Parathyroid adenoma (tissue), 2 donors: Measurements from ENCODE around the gene PRRT1.

ENCODE experiments used
- H2AFZ ChIP-seq: fragments of 300-600 bp; sonication (generic); one replicate; pipeline ENCODE4 v1.7.0; 2017; ENCODE audit warnings: antibody characterized with exemption, mild to moderate bottlenecking
- H3K27ac ChIP-seq: fragments of 300-600 bp; sonication (generic); one replicate; pipeline ENCODE4 v1.7.0; 2017
- H3K27me3 ChIP-seq: fragments of 300-600 bp; sonication (generic); one replicate; pipeline ENCODE4 v1.7.0; 2017; ENCODE audit warnings: low read length; ENCODE audit not compliant: control insufficient read depth, insufficient read depth
- H3K36me3 ChIP-seq: fragments of 300-600 bp; sonication (generic); one replicate; pipeline ENCODE4 v1.7.0; 2017; ENCODE audit warnings: low read length; ENCODE audit not compliant: control insufficient read depth, insufficient read depth
- H3K4me1 ChIP-seq: fragments of 300-600 bp; sonication (generic); one replicate; pipeline ENCODE4 v1.7.0; 2017; ENCODE audit warnings: control low read depth
- H3K4me2 ChIP-seq: fragments of 300-600 bp; sonication (generic); one replicate; pipeline ENCODE4 v1.7.0; 2017; ENCODE audit warnings: low read length
- H3K4me3 ChIP-seq: fragments of 300-600 bp; sonication (generic); one replicate; pipeline ENCODE4 v1.7.0; 2017; ENCODE audit warnings: low read depth, low read length
- H3K79me2 ChIP-seq: fragments of 300-600 bp; sonication (generic); one replicate; pipeline ENCODE4 v1.7.0; 2017; ENCODE audit warnings: control low read depth
- H3K9ac ChIP-seq: fragments of 300-600 bp; sonication (generic); one replicate; pipeline ENCODE4 v1.7.0; 2017; ENCODE audit warnings: mild to moderate bottlenecking
- H3K9me3 ChIP-seq: fragments of 300-600 bp; sonication (generic); one replicate; pipeline ENCODE4 v1.7.0; 2017; ENCODE audit warnings: low read length; ENCODE audit not compliant: control insufficient read depth
- CTCF ChIP-seq: fragments of 300-600 bp; sonication (generic); IDR thresholded peaks from one replicate; pipeline ENCODE4 v1.7.0; 2017; ENCODE audit warnings: antibody characterized with exemption, mild to moderate bottlenecking
- donor health status: primary hyperparathyroidism.

The PRRT1 gene

GRCh38 chr6:32151863-32152768 lies at the start of gene PRRT1:
Gene PRRT1, minus strand, starts transcription at chr6:32151939. Its CDS starts 112 bp downstream, at chr6:32151827.
- peak within 1 kb of the TSS; percentile 50 for H3K9ac ChIP-seq
- no peak for TF ChIP-seq CTCF
- no peaks in the 10 kb centered on the region for H3K27me3 ChIP-seq
- no peaks in the 10 kb centered on the region for H3K36me3 ChIP-seq
- peaks cover 9% of the 10 kb centered on the region for H3K79me2 ChIP-seq
- H3K4me2 ChIP-seq = peak within 1 kb of the TSS; percentile 88
- H3K9me3 ChIP-seq = no peaks in the 10 kb centered on the region
- peak within 1 kb of the TSS; percentile 80 for H2AFZ ChIP-seq
- H3K4me1 ChIP-seq = peaks cover 15% of the 10 kb centered on the region
- H3K4me3 ChIP-seq = peak within 1 kb of the TSS; percentile 80
- peak within 1 kb of the TSS; percentile 98 for H3K27ac ChIP-seq

GRCh38 chr6:32200711-32201475 lies 49.2 kb upstream of the PRRT1 start:
- H3K27me3 ChIP-seq = no peaks in the 10 kb centered on the region
- H2AFZ ChIP-seq = no peak overlapping the region
- H3K4me3 ChIP-seq = no peak overlapping the region
- H3K4me1 ChIP-seq = no peaks in the 10 kb centered on the region
- H3K27ac ChIP-seq = no peak overlapping the region
- H3K9ac ChIP-seq = no peak overlapping the region
- no peaks in the 10 kb centered on the region for H3K36me3 ChIP-seq
- H3K9me3 ChIP-seq = no peaks in the 10 kb centered on the region
- TF ChIP-seq CTCF = no peak
- no peak overlapping the region for H3K4me2 ChIP-seq
- no peaks in the 10 kb centered on the region for H3K79me2 ChIP-seq

GRCh38 chr6:32198866-32199265 lies 47.1 kb upstream of the PRRT1 start:
- Histone ChIP-seq H2AFZ (no peak overlapping the region), H3K27ac (no peak overlapping the region), H3K36me3 (no peaks in the 10 kb centered on the region), H3K79me2 (no peaks in the 10 kb centered on the region), H3K9me3 (no peaks in the 10 kb centered on the region), H3K4me1 (no peaks in the 10 kb centered on the region), H3K27me3 (no peaks in the 10 kb centered on the region), H3K9ac (no peak overlapping the region), H3K4me2 (no peak overlapping the region), H3K4me3 (no peak overlapping the region)
- no peak for TF ChIP-seq CTCF

GRCh38 chr6:32198345-32198696 lies 46.6 kb upstream of the PRRT1 start:
- no peaks in the 10 kb centered on the region for H3K36me3 ChIP-seq
- no peak overlapping the region for H3K27ac ChIP-seq
- no peaks in the 10 kb centered on the region for H3K27me3 ChIP-seq
- H2AFZ ChIP-seq = no peak overlapping the region
- no peak for TF ChIP-seq CTCF
- H3K4me3 ChIP-seq = no peak overlapping the region
- no peak overlapping the region for H3K4me2 ChIP-seq
- H3K9ac ChIP-seq = no peak overlapping the region
- H3K9me3 ChIP-seq = no peaks in the 10 kb centered on the region
- H3K4me1 ChIP-seq = no peaks in the 10 kb centered on the region
- no peaks in the 10 kb centered on the region for H3K79me2 ChIP-seq
